ENCODE results near the gene PLCD3. TPM values are rescaled to one million over a fixed set of nuclear protein-coding genes. Genes with fewer than 3 reads are reported as not detected.

The PLCD3 gene
- total RNA-seq, 1 donor from 2014 or later = 34.1 TPM

DNA sequence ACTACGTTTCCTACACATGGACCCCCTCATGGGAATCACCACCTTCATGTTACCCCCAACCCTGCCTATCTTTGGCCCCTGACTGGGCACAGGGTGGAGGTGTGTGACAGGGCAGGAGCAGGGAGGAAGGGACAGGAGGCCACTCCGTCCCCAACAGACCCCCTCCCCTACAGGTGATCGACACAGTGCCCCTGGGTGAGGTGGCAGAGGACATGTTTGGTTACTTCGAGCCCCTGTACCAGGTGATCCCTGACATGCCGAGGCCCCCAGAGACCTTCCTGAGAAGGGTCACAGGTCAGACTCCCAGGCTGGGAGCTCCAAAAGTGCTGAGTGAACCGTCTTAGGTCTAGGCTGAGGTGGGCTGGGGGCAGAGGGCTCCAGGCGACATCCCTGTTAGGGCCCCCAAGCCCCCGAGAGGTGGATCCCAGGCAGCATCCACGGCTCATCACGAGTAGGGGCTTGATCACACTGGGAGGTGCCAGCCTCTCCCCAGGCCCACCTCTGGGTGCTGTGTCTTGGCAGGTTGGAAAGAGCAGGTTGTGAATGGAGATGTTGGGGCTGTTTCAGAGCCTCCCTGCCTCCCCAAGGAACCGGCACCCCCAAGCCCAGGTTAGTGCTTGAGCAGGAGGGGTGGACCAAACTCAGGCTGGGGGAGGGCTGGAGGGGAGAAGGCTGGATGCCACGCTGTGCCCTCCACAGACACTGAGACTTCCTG, 4.7 kb upstream of the PLCD3 start:
- TF ChIP-seq POLR2AphosphoS5 (IDR thresholded peaks at IDR 0.05; ENCODE audit: insufficient read depth in 1 of 2, low read depth in 1 of 2) (no peak), POLR2A (IDR thresholded peaks at IDR 0.05) (no peak)
- TF ChIP-seq, protein P1, sequence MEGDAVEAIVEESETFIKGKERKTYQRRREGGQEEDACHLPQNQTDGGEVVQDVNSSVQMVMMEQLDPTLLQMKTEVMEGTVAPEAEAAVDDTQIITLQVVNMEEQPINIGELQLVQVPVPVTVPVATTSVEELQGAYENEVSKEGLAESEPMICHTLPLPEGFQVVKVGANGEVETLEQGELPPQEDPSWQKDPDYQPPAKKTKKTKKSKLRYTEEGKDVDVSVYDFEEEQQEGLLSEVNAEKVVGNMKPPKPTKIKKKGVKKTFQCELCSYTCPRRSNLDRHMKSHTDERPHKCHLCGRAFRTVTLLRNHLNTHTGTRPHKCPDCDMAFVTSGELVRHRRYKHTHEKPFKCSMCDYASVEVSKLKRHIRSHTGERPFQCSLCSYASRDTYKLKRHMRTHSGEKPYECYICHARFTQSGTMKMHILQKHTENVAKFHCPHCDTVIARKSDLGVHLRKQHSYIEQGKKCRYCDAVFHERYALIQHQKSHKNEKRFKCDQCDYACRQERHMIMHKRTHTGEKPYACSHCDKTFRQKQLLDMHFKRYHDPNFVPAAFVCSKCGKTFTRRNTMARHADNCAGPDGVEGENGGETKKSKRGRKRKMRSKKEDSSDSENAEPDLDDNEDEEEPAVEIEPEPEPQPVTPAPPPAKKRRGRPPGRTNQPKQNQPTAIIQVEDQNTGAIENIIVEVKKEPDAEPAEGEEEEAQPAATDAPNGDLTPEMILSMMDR (IDR thresholded peaks at IDR 0.05) = no peak
- Histone ChIP-seq H3K4me3 (no peak overlapping the region), H3K9me3 (no peaks in the 10 kb centered on the region), H3K4me1 (peaks cover 16% of the 10 kb centered on the region), H3K36me3 (no peaks in the 10 kb centered on the region), H3K27me3 (no peaks in the 10 kb centered on the region), H3K27ac (no peak overlapping the region)
- intact Hi-C loops (cut with DNase I) = loop anchor here (5.0 kb wide), 1 partner anchor 60 kb away; no protein-coding TSS in a partner anchor
- no peak for DNase-seq (ENCODE audit: extremely low spot score in 2 of 2)

DNA sequence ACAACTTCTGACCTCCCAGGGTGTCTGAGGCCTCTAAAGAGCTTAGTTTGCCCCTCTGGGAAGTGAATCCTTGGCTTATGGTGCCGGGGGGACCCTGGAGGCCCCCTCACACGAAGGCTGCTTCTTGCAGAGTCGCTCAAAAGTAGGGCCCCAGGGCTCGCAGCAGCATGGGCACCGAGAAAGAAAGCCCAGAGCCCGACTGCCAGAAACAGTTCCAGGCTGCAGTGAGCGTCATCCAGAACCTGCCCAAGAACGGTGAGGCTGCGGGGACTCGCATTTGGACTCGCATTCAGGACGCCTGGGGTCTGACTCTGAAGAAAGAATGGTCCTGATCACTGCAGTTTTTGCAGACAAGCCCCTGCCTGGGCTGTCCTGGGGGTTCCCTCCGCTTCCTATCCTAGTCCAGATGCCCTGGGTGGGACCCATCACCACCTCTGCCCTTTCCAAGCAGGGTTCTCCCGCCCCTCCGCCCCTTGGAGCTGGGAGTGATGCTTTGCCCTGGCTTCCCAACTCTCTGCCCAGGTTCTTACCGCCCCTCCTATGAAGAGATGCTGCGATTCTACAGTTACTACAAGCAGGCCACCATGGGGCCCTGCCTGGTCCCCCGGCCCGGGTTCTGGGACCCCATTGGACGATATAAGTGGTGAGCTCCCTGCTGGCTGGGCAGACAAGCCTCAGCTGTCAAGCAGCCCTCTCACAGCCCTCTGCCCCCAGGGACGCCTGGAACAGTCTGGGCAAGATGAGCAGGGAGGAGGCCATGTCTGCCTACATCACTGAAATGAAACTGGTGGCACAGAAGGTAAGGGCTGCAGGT, 3.9 kb upstream of the PLCD3 start:
- no peak for DNase-seq (ENCODE audit: extremely low spot score in 2 of 2)

DNA sequence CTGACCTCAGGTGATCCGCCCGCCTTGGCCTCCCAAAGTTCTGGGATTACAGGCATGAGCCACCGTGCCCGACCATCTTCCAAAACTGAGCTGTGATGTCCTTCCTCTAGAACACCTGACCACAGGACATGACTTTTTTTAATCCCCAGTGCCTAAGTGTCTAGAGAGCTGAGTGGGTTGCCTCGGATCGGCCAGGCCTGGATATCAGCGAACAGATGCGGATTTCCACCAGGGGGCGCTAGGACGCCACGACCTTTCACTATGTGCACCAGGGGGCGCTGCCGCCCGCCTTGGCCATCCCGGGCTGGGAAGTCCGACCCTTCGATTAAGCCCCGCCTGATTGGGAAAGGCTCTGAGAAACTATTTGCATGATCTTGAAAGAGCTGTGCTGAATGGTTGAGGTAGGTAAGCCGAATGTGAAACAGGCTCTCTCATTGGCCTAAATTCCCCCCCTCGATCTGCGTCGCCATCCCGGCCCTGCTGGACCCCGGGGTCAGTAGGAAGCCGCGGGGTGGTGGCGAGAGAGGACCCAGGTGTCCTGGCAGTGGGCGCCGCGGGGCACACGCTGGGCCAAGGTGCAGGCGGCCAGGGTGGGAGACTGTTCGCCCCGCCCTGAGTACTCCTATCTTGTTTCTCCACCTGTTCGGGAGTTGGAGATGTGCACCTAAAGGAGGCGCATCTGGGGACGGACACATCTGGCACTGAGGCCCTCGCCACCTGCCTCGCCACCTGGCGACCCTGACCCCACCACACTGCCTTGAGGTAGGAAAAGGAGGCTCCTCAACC, 3.1 kb upstream of the PLCD3 start, which contains the start of gene ACBD4:
TSS of gene ACBD4 (plus strand) at position 496 of the 786 bp plus-strand sequence. CDS start 458 bp downstream, outside the sequence.
- H3K4me3 ChIP-seq = peak within 1 kb of the TSS; percentile 69 to 70
- H3K36me3 ChIP-seq = no peaks in the 10 kb centered on the region
- peak within 1 kb of the TSS; percentile 90 for H3K27ac ChIP-seq
- H3K9me3 ChIP-seq = no peaks in the 10 kb centered on the region
- peak; percentile 96 to 98 for DNase-seq (ENCODE audit: extremely low spot score in 2 of 2)
- TF ChIP-seq POLR2AphosphoS5 (IDR thresholded peaks at IDR 0.05; ENCODE audit: insufficient read depth in 1 of 2, low read depth in 1 of 2) (peak; percentile 93 to 97), POLR2A (IDR thresholded peaks at IDR 0.05) (peak in 1 of 2 donors; percentile 51)
- TF ChIP-seq, protein P1 (IDR thresholded peaks at IDR 0.05) = peak; percentile 100
- H3K27me3 ChIP-seq = no peaks in the 10 kb centered on the region
- intact Hi-C loops (cut with DNase I) = loop anchor here (5.0 kb wide), 1 partner anchor 62 kb away; no protein-coding TSS in a partner anchor
- H3K4me1 ChIP-seq = peaks cover 32% of the 10 kb centered on the region

More for the DNA sequence above, 3.9 kb upstream of the PLCD3 start:
- peak overlapping the region; percentile 69 to 70 for H3K4me3 ChIP-seq
- H3K4me1 ChIP-seq = peaks cover 24% of the 10 kb centered on the region
- H3K9me3 ChIP-seq = no peaks in the 10 kb centered on the region
- no peaks in the 10 kb centered on the region for H3K36me3 ChIP-seq
- H3K27ac ChIP-seq = peak overlapping the region; percentile 90
- no peak for TF ChIP-seq POLR2A (IDR thresholded peaks at IDR 0.05)
- TF ChIP-seq, protein P1 (IDR thresholded peaks at IDR 0.05) = no peak
- TF ChIP-seq POLR2AphosphoS5 (IDR thresholded peaks at IDR 0.05; ENCODE audit: insufficient read depth in 1 of 2, low read depth in 1 of 2) = no peak
- intact Hi-C loops (cut with DNase I) = loop anchor here (5.0 kb wide), 1 partner anchor 61 kb away; no protein-coding TSS in a partner anchor
- H3K27me3 ChIP-seq = no peaks in the 10 kb centered on the region

DNA sequence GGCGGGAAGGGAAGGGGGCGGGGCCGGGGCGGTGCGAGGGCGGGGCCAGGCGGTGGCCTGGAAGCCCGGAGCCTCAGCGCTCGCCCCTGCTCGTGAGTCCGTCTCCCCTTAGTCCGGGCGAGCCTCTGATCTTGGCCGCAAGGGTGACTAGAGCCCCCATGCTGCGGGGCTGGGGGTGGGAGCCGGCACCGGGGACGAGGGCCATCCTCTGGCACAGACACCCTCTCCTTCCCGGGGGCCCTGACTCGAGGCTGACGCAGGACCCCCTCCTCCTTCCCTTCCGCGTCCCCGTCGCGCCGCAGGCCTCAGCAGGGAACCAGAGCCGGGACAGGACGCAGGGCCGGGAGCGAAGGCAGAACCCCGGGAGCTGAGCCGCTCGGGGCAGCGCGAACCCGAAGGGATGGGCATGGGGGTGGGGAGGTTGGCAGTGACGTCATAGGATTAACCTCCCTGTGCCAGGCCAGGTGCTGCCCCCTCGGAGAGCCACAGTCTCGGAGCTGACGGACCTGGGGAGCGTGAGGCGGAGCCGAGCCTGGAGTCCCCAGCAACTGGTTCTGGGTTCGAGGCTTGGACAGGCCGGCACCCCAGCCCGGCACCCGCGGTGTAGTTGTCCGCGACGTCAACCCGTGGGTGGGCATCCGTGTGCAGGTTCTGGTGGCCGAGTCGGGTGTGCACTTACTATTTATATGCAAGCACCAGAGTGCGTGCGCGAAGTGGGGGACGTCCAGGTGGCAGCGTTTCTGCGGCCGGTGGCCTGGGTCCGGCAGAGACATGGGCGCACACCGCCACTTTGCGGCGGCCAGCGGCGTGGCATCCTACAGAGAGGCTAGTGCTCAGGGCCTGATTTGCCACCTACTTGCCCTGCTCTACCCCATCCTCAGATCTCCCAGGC, 503 bp upstream of the PLCD3 start:
- intact Hi-C loops (cut with DNase I) = no loop called here
- no peaks in the 10 kb centered on the region for H3K9me3 ChIP-seq
- no peak for DNase-seq (ENCODE audit: extremely low spot score in 2 of 2)
- H3K4me3 ChIP-seq = peak overlapping the region; percentile 85 to 99
- no peaks in the 10 kb centered on the region for H3K36me3 ChIP-seq
- peaks cover 57% of the 10 kb centered on the region for H3K4me1 ChIP-seq
- H3K27ac ChIP-seq = peak overlapping the region; percentile 98
- no peaks in the 10 kb centered on the region for H3K27me3 ChIP-seq
- TF ChIP-seq POLR2A (IDR thresholded peaks at IDR 0.05) (peak in 1 of 2 donors; percentile 80), POLR2AphosphoS5 (IDR thresholded peaks at IDR 0.05; ENCODE audit: insufficient read depth in 1 of 2, low read depth in 1 of 2) (peak in 1 of 2 donors; percentile 96)
- TF ChIP-seq, protein P1 (IDR thresholded peaks at IDR 0.05) = peak; percentile 80 to 91 (median 81)
